HEK293 (cell line): ENCODE measurements around the gene ATP8A2.

Source experiments
- CTCF ChIA-PET: fragments of 350-600 bp; formaldehyde crosslinking; extraction: SDS; loops from one replicate; lab custom pipeline; 2021; ENCODE audit warnings: antibody characterized with exemption; lab: Yijun Ruan, JAX
- POLR2A ChIA-PET: fragments of 300-600 bp; formaldehyde crosslinking; extraction: SDS; loops from one replicate; lab custom pipeline; 2020; ENCODE audit warnings: antibody characterized with exemption, inconsistent platforms; lab: Yijun Ruan, JAX
- H3K27ac ChIP-seq: fragments of 200-500 bp; sonication (Bioruptor generic); 2 replicates; pipeline ENCODE4 v1.5.1; 2014; ENCODE audit warnings: low read depth, low read length, control low read depth, inconsistent platforms; ENCODE audit errors: extremely low read depth
- H3K36me3 ChIP-seq, 2 experiments: fragments of 200-500 bp in 1 of 2; sonication (Bioruptor generic) in 1 of 2; 1 replicate in 1 of 2; 2 replicates in 1 of 2; pipeline ENCODE4 v1.5.1; 2014 to 2017; ENCODE audit warnings: inconsistent platforms in 2 of 2, low read length in 2 of 2; ENCODE audit not compliant: control insufficient read depth in 2 of 2, insufficient read depth in 1 of 2
- H3K4me1 ChIP-seq: fragments of 200-500 bp; sonication (Bioruptor generic); 2 replicates; pipeline ENCODE4 v1.5.1; 2014; ENCODE audit warnings: mild to moderate bottlenecking, low read length, inconsistent platforms; ENCODE audit not compliant: control insufficient read depth, insufficient read depth
- H3K4me3 ChIP-seq: 2 replicates; pipeline ENCODE4 v1.5.1; 2011; ENCODE audit warnings: low read depth, mild to moderate bottlenecking, control low read depth, low read length, moderate library complexity
- H3K9me3 ChIP-seq: fragments of 200-500 bp; sonication (Bioruptor generic); 2 replicates; pipeline ENCODE4 v1.5.1; 2014; ENCODE audit warnings: low read depth, low read length, inconsistent platforms; ENCODE audit not compliant: control insufficient read depth, insufficient read depth
- GLIS2 ChIP-seq: fragments of 450-650 bp; formaldehyde crosslinking; IDR thresholded peaks from 2 replicates; pipeline ENCODE4 v1.5.1; 2016; ENCODE audit warnings: missing biosample characterization, missing genetic modification characterization
- INSM2 ChIP-seq: fragments of 450-650 bp; formaldehyde crosslinking; IDR thresholded peaks from 2 replicates; pipeline ENCODE4 v1.5.1; 2016; ENCODE audit warnings: missing biosample characterization, missing genetic modification characterization
- MEIS1 ChIP-seq: sonication (generic); formaldehyde crosslinking; IDR thresholded peaks from 2 replicates; pipeline ENCODE4 v1.8.1; 2022; ENCODE audit warnings: missing genetic modification reagents, mild to moderate bottlenecking, borderline replicate concordance
- PRDM2 ChIP-seq: fragments of 450-650 bp; formaldehyde crosslinking; IDR thresholded peaks from 2 replicates; pipeline ENCODE4 v1.5.1; 2016; ENCODE audit warnings: missing biosample characterization, missing genetic modification characterization, borderline replicate concordance
- TSHZ1 ChIP-seq: fragments of 450-650 bp; formaldehyde crosslinking; IDR thresholded peaks from 2 replicates; pipeline ENCODE4 v1.5.1; 2016; ENCODE audit warnings: missing biosample characterization, missing genetic modification characterization, borderline replicate concordance
- ZBTB6 ChIP-seq: fragments of 450-650 bp; formaldehyde crosslinking; IDR thresholded peaks from 2 replicates; pipeline ENCODE4 v1.5.1; 2017; ENCODE audit warnings: missing biosample characterization, missing genetic modification characterization
- ZBTB7A ChIP-seq: fragments of 450-650 bp; formaldehyde crosslinking; IDR thresholded peaks from 2 replicates; pipeline ENCODE4 v1.5.1; 2016; ENCODE audit warnings: low read depth, missing biosample characterization, missing genetic modification characterization
- ZNF223 ChIP-seq: fragments of 450-650 bp; formaldehyde crosslinking; IDR thresholded peaks from 2 replicates; pipeline ENCODE4 v1.5.1; 2016; ENCODE audit warnings: missing biosample characterization, missing genetic modification characterization
- ZNF518A ChIP-seq: fragments of 450-650 bp; formaldehyde crosslinking; conservative IDR thresholded peaks from 2 replicates; pipeline ENCODE4 v1.5.1; 2016; ENCODE audit warnings: low read depth, missing biosample characterization, missing genetic modification characterization
- ZNF529 ChIP-seq: fragments of 450-650 bp; formaldehyde crosslinking; IDR thresholded peaks from 2 replicates; pipeline ENCODE4 v1.5.1; 2017; ENCODE audit warnings: missing genetic modification characterization, missing biosample characterization; ENCODE audit not compliant: insufficient replicate concordance
- ZNF596 ChIP-seq: fragments of 450-650 bp; IDR thresholded peaks from 2 replicates; pipeline ENCODE4 v1.5.0; 2018; ENCODE audit warnings: missing biosample characterization, mild to moderate bottlenecking, missing genetic modification characterization, moderate library complexity
- ZNF704 ChIP-seq: fragments of 450-650 bp; formaldehyde crosslinking; IDR thresholded peaks from 2 replicates; pipeline ENCODE4 v1.5.1; 2016; ENCODE audit warnings: missing biosample characterization, missing genetic modification characterization
- ZNF785 ChIP-seq: fragments of 450-650 bp; formaldehyde crosslinking; IDR thresholded peaks from 2 replicates; pipeline ENCODE4 v1.5.1; 2016; ENCODE audit warnings: missing biosample characterization, missing genetic modification characterization

Gene ATP8A2

GRCh38 chr13:25898991-25899390 lies 527.2 kb downstream of the ATP8A2 start:
- ChIA-PET CTCF (no interaction called here), POLR2A (no interaction called here)
- TF ChIP-seq MEIS1 (CRISPR knock-in tag) (no peak), ZNF704 (tag by site-specific recombination) (no peak), ZNF529 (tag by site-specific recombination) (no peak), ZNF223 (tag by site-specific recombination) (no peak), PRDM2 (tag by site-specific recombination) (no peak), GLIS2 (tag by site-specific recombination) (no peak), INSM2 (tag by site-specific recombination) (no peak), ZBTB6 (tag by site-specific recombination) (no peak), ZNF785 (tag by site-specific recombination) (no peak), ZBTB7A (tag by site-specific recombination) (no peak), ZNF596 (tag by site-specific recombination) (no peak), ZNF518A (tag by site-specific recombination) (no peak), TSHZ1 (tag by site-specific recombination) (no peak)
- Histone ChIP-seq H3K36me3 (no peaks in the 10 kb centered on the region), H3K4me1 (no peaks in the 10 kb centered on the region), H3K9me3 (no peaks in the 10 kb centered on the region), H3K27ac (no peak overlapping the region), H3K4me3 (no peak overlapping the region)
